ENCODE measurements around the gene SMIM36.

DNA sequence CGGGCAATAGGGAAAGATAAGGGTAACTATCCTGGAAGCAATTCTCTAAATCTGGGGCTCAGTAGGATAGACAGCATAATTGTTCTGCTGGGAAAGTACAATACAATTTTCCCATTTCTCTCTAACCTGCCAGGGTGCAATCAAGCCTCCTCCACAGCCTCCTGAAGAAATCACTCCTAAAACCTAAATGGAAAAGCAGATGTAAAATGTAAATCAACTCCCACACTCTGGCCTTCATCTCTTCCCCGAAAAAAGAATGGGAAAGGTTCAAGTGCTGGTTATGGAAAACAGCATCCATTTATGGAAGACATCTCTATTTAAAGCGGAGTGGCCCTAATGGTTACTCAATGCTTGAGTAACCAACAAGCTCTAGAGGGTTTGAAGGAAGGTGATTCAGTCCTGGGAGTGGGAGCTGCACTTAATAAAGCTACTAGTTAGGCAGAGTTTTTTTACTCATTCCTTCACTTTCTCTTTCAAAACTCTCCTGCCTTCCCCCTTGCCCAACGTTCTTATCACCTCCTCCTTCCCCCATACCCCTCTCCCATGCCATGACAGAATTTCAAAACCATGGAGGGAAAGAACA is 94.7 kb downstream of the SMIM36 start:
- TF ChIP-seq, protein P1, sequence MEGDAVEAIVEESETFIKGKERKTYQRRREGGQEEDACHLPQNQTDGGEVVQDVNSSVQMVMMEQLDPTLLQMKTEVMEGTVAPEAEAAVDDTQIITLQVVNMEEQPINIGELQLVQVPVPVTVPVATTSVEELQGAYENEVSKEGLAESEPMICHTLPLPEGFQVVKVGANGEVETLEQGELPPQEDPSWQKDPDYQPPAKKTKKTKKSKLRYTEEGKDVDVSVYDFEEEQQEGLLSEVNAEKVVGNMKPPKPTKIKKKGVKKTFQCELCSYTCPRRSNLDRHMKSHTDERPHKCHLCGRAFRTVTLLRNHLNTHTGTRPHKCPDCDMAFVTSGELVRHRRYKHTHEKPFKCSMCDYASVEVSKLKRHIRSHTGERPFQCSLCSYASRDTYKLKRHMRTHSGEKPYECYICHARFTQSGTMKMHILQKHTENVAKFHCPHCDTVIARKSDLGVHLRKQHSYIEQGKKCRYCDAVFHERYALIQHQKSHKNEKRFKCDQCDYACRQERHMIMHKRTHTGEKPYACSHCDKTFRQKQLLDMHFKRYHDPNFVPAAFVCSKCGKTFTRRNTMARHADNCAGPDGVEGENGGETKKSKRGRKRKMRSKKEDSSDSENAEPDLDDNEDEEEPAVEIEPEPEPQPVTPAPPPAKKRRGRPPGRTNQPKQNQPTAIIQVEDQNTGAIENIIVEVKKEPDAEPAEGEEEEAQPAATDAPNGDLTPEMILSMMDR (conservative IDR thresholded peaks at IDR 0.05; ENCODE audit: low read length) = no peak
- no peak for TF ChIP-seq EZH2phosphoT487 (IDR thresholded peaks at IDR 0.05; ENCODE audit: borderline replicate concordance, low read depth, low read length)
